ENCODE measurements around the gene ERI2. TPM values are rescaled to one million over a fixed set of nuclear protein-coding genes. Genes with fewer than 3 reads are reported as not detected.

ERI2 gene
- total and polyA plus RNA-seq, 2 of the 13 experiments (the other 11 are each of a cell fraction or from before 2014, with no cell fraction given): 17.4 to 41.3 TPM

DNA sequence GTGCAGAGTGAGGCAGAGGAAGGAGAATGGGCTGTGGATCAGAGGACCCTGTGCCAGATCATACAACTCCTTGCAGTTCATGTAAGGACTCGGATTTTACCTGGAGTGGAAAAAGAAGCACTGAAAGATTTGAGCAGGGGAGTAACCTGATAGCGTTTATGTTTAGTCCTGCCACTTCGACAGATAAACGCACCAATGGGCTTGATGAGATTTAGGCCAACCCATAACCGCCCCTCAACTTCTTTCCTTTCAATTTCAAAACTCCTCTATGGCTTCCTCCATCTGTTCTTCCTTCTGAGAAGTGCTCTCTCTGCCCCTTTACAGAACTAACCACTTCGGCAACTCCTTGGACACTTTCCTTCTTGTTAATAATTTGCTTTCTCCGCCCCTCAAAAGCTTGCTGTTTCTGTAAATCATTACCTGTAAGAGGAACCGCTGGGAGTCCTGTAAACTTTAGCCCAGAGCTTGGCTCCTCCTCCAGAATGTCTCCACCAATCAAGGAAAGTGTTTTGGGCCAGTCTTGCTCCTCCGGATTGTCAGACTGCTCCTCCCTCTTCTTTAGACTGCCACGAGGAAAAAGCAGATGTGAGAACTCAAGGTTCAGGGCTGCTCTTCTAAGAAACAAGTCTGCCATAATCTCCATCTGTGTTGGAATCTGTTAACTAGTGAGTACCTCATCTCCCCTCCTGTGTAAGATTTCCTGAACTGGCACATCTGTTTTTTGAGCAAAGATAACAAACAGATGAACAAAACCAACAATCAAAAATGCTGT lies 42.6 kb downstream of the ERI2 start, which contains the start of gene ACSM3 (continued):
- TF ChIP-seq ZNF605 (CRISPR knock-in tag; IDR thresholded peaks at IDR 0.05): no peak
- no peak for TF ChIP-seq ZNF235 (CRISPR knock-in tag; IDR thresholded peaks at IDR 0.05; ENCODE audit: borderline replicate concordance)
- no peak for TF ChIP-seq REPIN1 (CRISPR knock-in tag; IDR thresholded peaks at IDR 0.05; ENCODE audit: borderline replicate concordance, low read depth)
- TF ChIP-seq DRAP1 (CRISPR knock-in tag; IDR thresholded peaks at IDR 0.05): peak; percentile 59; the same call in 1 of the 2 replicates
- TF ChIP-seq MTA3 (CRISPR knock-in tag; IDR thresholded peaks at IDR 0.05): no peak
- no peak for TF ChIP-seq PAWR (CRISPR knock-in tag; IDR thresholded peaks at IDR 0.05; ENCODE audit: borderline replicate concordance)
- TF ChIP-seq ZNF501 (CRISPR knock-in tag; IDR thresholded peaks at IDR 0.05): no peak
- peak; percentile 22; the same call in 1 of the 2 replicates for TF ChIP-seq HDAC2 (CRISPR knock-in tag; IDR thresholded peaks at IDR 0.05)
- no peak for TF ChIP-seq KDM1A (CRISPR knock-in tag; IDR thresholded peaks at IDR 0.05)
- no peak for TF ChIP-seq GPN1 (CRISPR knock-in tag; IDR thresholded peaks at IDR 0.05; ENCODE audit: borderline replicate concordance)
- TF ChIP-seq ZNF672 (CRISPR knock-in tag; IDR thresholded peaks at IDR 0.05): no peak
- TF ChIP-seq SRF (IDR thresholded peaks at IDR 0.05; ENCODE audit: low read depth, low read length): 0 out of 2 replicates have a peak, but pooled peaks have one; percentile 3
- no peak for TF ChIP-seq ZNF724P (CRISPR knock-in tag; IDR thresholded peaks at IDR 0.05; ENCODE audit: borderline replicate concordance)
- no peak for TF ChIP-seq AHR (CRISPR knock-in tag; IDR thresholded peaks at IDR 0.05)
- no peak for TF ChIP-seq SP4 (CRISPR knock-in tag; IDR thresholded peaks at IDR 0.05)
- no peak for TF ChIP-seq XBP1 (CRISPR knock-in tag; IDR thresholded peaks at IDR 0.05)
- no peak for TF ChIP-seq ZNF546 (CRISPR knock-in tag; conservative IDR thresholded peaks at IDR 0.05)
- TF ChIP-seq USF2 (IDR thresholded peaks at IDR 0.05; ENCODE audit: low read depth, low read length): no peak
- no peak for TF ChIP-seq USF2 (CRISPR knock-in tag; IDR thresholded peaks at IDR 0.05; ENCODE audit: borderline replicate concordance)
- no peak for TF ChIP-seq ZNF530 (CRISPR knock-in tag; IDR thresholded peaks at IDR 0.05; ENCODE audit: low read depth)
- no peak for TF ChIP-seq SNRNP70 (IDR thresholded peaks at IDR 0.05; ENCODE audit: low read depth, low read length)
- TF ChIP-seq, protein P1, sequence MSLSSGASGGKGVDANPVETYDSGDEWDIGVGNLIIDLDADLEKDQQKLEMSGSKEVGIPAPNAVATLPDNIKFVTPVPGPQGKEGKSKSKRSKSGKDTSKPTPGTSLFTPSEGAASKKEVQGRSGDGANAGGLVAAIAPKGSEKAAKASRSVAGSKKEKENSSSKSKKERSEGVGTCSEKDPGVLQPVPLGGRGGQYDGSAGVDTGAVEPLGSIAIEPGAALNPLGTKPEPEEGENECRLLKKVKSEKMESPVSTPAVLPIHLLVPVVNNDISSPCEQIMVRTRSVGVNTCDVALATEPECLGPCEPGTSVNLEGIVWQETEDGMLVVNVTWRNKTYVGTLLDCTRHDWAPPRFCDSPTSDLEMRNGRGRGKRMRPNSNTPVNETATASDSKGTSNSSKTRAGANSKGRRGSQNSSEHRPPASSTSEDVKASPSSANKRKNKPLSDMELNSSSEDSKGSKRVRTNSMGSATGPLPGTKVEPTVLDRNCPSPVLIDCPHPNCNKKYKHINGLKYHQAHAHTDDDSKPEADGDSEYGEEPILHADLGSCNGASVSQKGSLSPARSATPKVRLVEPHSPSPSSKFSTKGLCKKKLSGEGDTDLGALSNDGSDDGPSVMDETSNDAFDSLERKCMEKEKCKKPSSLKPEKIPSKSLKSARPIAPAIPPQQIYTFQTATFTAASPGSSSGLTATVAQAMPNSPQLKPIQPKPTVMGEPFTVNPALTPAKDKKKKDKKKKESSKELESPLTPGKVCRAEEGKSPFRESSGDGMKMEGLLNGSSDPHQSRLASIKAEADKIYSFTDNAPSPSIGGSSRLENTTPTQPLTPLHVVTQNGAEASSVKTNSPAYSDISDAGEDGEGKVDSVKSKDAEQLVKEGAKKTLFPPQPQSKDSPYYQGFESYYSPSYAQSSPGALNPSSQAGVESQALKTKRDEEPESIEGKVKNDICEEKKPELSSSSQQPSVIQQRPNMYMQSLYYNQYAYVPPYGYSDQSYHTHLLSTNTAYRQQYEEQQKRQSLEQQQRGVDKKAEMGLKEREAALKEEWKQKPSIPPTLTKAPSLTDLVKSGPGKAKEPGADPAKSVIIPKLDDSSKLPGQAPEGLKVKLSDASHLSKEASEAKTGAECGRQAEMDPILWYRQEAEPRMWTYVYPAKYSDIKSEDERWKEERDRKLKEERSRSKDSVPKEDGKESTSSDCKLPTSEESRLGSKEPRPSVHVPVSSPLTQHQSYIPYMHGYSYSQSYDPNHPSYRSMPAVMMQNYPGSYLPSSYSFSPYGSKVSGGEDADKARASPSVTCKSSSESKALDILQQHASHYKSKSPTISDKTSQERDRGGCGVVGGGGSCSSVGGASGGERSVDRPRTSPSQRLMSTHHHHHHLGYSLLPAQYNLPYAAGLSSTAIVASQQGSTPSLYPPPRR (CRISPR knock-in tag; IDR thresholded peaks at IDR 0.05; ENCODE audit: borderline replicate concordance): no peak
- TF ChIP-seq LCORL (IDR thresholded peaks at IDR 0.05): no peak
- TF ChIP-seq LCORL (CRISPR knock-in tag; IDR thresholded peaks at IDR 0.05): no peak

Data from HepG2 (cell line).